K562 (cell line): ENCODE results near the gene WTAP. TPM values are rescaled to one million over a fixed set of nuclear protein-coding genes. Genes with fewer than 3 reads are reported as not detected.

Experiments used
- ATAC-seq: fragments of 200-7000 bp; cut with Tn5 transposase; 3 replicates; pipeline ENCODE4 v1.9.1; 2020; ENCODE audit warnings: moderate library complexity
- BruUV-seq: library from RNA; stranded (reverse); fragments of 400-500 nt; replicated peaks from 2 replicates; lab custom pipeline; 2021; lab: Mats Ljungman, UMichigan
- CTCF ChIA-PET: fragments of 300-600 bp; formaldehyde crosslinking; extraction: SDS; loops from one replicate; lab custom pipeline; 2021; ENCODE audit warnings: low intra/inter-chr PET ratio; lab: Yijun Ruan, JAX
- POLR2A ChIA-PET: fragments of 300-600, 350-650 bp; sonication (Branson Sonifier 250); formaldehyde crosslinking; extraction: SDS; loops from one replicate; lab custom pipeline; 2021; ENCODE audit warnings: antibody characterized with exemption, inconsistent platforms; lab: Yijun Ruan, JAX
- DNase-seq, 4 experiments: peaks; one replicate each; pipeline versions ENCODE4 v3.0.0 to v3.0.0-alpha.2; 2011 to 2018; ENCODE audit warnings: low spot score in 3 of 4, mixed read lengths in 3 of 4; ENCODE audit errors: extremely low read depth in 1 of 4
- FAIRE-seq: peaks from 2 replicates; lab custom pipeline; 2011; peaks lifted over from hg19 to GRCh38; lab: Jason Lieb, UNC
- H2AFZ ChIP-seq: 2 replicates; pipeline ENCODE4 v1.6.0; 2011; ENCODE audit warnings: low read depth, low read length, control low read depth, inconsistent platforms
- H3K27ac ChIP-seq: fragments of 200-600 bp; 3 replicates; pipeline ENCODE4 v1.8.0; 2011; ENCODE audit warnings: low read depth, mild to moderate bottlenecking, control low read depth, inconsistent platforms, low read length, moderate library complexity, mixed read lengths; ENCODE audit errors: extremely low read depth
- H3K27me3 ChIP-seq, 2 experiments: fragments of 300-600 bp in 1 of 2; 2 replicates in 1 of 2; 3 replicates in 1 of 2; pipeline versions ENCODE4 v1.6.0 to v1.8.0; 2011; ENCODE audit warnings: inconsistent platforms in 2 of 2, low read length in 2 of 2, mild to moderate bottlenecking in 1 of 2, mixed read lengths in 1 of 2, moderate library complexity in 1 of 2; ENCODE audit not compliant: control insufficient read depth in 2 of 2, insufficient read depth in 2 of 2
- H3K36me3 ChIP-seq: fragments of 300-600 bp; 3 replicates; pipeline ENCODE4 v1.8.0; 2011; ENCODE audit warnings: mild to moderate bottlenecking, low read length, inconsistent platforms; ENCODE audit not compliant: control insufficient read depth, insufficient read depth
- H3K4me1 ChIP-seq, 2 experiments: fragments of 200-600 bp in 1 of 2; replicated peaks in 1 of 2; 2 replicates in 1 of 2; 3 replicates in 1 of 2; pipeline versions ENCODE4 v1.5.1 to v1.8.0; 2011; ENCODE audit warnings: inconsistent platforms in 2 of 2, low read length in 2 of 2, mild to moderate bottlenecking in 1 of 2, mixed read lengths in 1 of 2, moderate library complexity in 1 of 2; ENCODE audit not compliant: control insufficient read depth in 2 of 2, insufficient read depth in 2 of 2
- H3K4me2 ChIP-seq: 2 replicates; pipeline ENCODE4 v1.6.1; 2011; ENCODE audit warnings: low read length, control low read depth, inconsistent platforms, mixed read lengths; ENCODE audit not compliant: insufficient read depth
- H3K4me3 ChIP-seq: fragments of 200-600 bp; sonication (generic), shearing (Covaris generic); 2 replicates; pipeline ENCODE4 v1.5.1; 2016; ENCODE audit warnings: control low read depth, inconsistent platforms
- H3K79me2 ChIP-seq: fragments of 200-600 bp; 3 replicates; pipeline ENCODE4 v1.8.0; 2011; ENCODE audit warnings: low read length, inconsistent platforms; ENCODE audit not compliant: control insufficient read depth, insufficient read depth
- H3K9ac ChIP-seq, 2 experiments: 2 replicates each; pipeline versions ENCODE4 v1.6.0 to v1.6.1; 2011; ENCODE audit warnings: low read depth in 2 of 2, low read length in 2 of 2, control low read depth in 1 of 2, inconsistent platforms in 1 of 2, mild to moderate bottlenecking in 1 of 2, mixed read lengths in 1 of 2; ENCODE audit not compliant: insufficient read depth in 1 of 2
- H3K9me1 ChIP-seq: one replicate; pipeline ENCODE4 v1.6.0; 2011; ENCODE audit warnings: inconsistent platforms, mild to moderate bottlenecking, low read length, moderate library complexity; ENCODE audit not compliant: control insufficient read depth, insufficient read depth
- H3K9me3 ChIP-seq: replicated peaks from 2 replicates; pipeline ENCODE4 v1.5.1; 2011; ENCODE audit warnings: low read depth, low read length, inconsistent platforms; ENCODE audit not compliant: control insufficient read depth, insufficient read depth
- H4K20me1 ChIP-seq: replicated peaks from 2 replicates; pipeline ENCODE4 v1.6.1; 2011; ENCODE audit warnings: low read length, inconsistent platforms, mixed read lengths; ENCODE audit not compliant: control insufficient read depth, insufficient read depth
- ADNP ChIP-seq: fragments of 200-800 bp; sonication (Bioruptor generic); IDR thresholded peaks from 2 replicates; pipeline ENCODE4 v1.6.1; 2016; ENCODE audit warnings: missing genetic modification characterization, missing compliant biosample characterization
- HDAC1 ChIP-seq, 2 experiments: fragments of 450-650 bp; IDR thresholded peaks; 2 replicates each; pipeline ENCODE4 v1.6.1; 2016 to 2017; ENCODE audit warnings: inconsistent platforms in 1 of 2, mild to moderate bottlenecking in 1 of 2, moderate library complexity in 1 of 2
- MGA ChIP-seq: fragments of 450-650 bp; IDR thresholded peaks from 2 replicates; pipeline ENCODE4 v1.6.1; 2016; ENCODE audit warnings: mild to moderate bottlenecking, moderate library complexity
- PBX2 ChIP-seq, 2 experiments: IDR thresholded peaks in 1 of 2; conservative IDR thresholded peaks in 1 of 2; 2 replicates each; pipeline ENCODE4 v1.6.1; 2016; ENCODE audit warnings: low read depth in 2 of 2, mild to moderate bottlenecking in 1 of 2, missing compliant biosample characterization in 1 of 2, missing genetic modification characterization in 1 of 2, moderate library complexity in 1 of 2
- ZC3H4 ChIP-seq: sonication (generic); formaldehyde crosslinking; IDR thresholded peaks from 2 replicates; pipeline ENCODE4 v1.9.0; 2021; ENCODE audit warnings: missing genetic modification reagents, borderline replicate concordance
- ZNF146 ChIP-seq: IDR thresholded peaks from one replicate; pipeline ENCODE4 v1.6.1; 2018; ENCODE audit warnings: missing compliant biosample characterization; ENCODE audit not compliant: unreplicated experiment
- WGBS: fragments of 100-300 bp; shearing (Covaris generic); methylation state at CpG from one replicate; pipeline ENCODE4 v1.1.6; 2016; ENCODE audit warnings: low coverage, mixed read lengths; ENCODE audit not compliant: insufficient coverage; ENCODE audit errors: missing lambda C conversion rate; 5-methylcytosine and 5-hydroxymethylcytosine counted together
- in situ Hi-C: fragments of 300-500 bp; cut with MboI; formaldehyde crosslinking; loops from 4 replicates; pipeline ENCODE4 v1.15.0; 2018; ENCODE audit warnings: inconsistent platforms, mixed read lengths
- intact Hi-C: fragments of 100-400 bp; cut with micrococcal nuclease; formaldehyde crosslinking; loops from 2 replicates; pipeline ENCODE4 v1.14.2; 2022
- polyA plus RNA-seq, 8 experiments: library from polyadenylated mRNA; depleted of rRNA in 4 of 8; stranded (reverse) in 5 of 8; unstranded in 3 of 8; fragments of >200 nt; fragmentation: Nextera tagmentation in 2 of 8; fragmentation: Illumina TruSeq in 1 of 8; extraction: Ambion mirVana in 2 of 8; extraction: Trizol in 1 of 8; gene quantifications; 2 replicates each; pipeline versions ENCODE4 v1.2.1 to v1.2.3, GENCODE V29; 2011 to 2014; ENCODE audit warnings: inconsistent platforms in 1 of 8, missing spikeins in 1 of 8
- total RNA-seq, 7 experiments: library from RNA; depleted of rRNA in 6 of 7; stranded (reverse); fragments of >200 nt in 6 of 7; fragmentation: Illumina TruSeq in 2 of 7; extraction: Trizol in 2 of 7; gene quantifications; 2 replicates each; pipeline versions ENCODE4 v1.2.1 to v1.2.3, GENCODE V29; 2011 to 2021; ENCODE audit warnings: low replicate concordance in 1 of 7

The WTAP gene
- total and polyA plus RNA-seq, 9 of the 15 experiments (the other 6 are each of a cell fraction or from before 2014, with no cell fraction given), result 52.4 to 156 (median 110) TPM

- CTCF ChIA-PET, result no interaction called here
- TSS peak; percentile 38 for BruUV-seq
- Histone ChIP-seq H3K9me3 (no peaks in the 10 kb centered on the region), H3K27me3 (no peaks in the 10 kb centered on the region), H3K36me3 (peaks cover 67% of the 10 kb centered on the region), H3K4me2 (peak overlapping the region; percentile 98), H4K20me1 (no peaks in the 10 kb centered on the region), H3K4me1 (peaks cover 16 to 26% of the 10 kb centered on the region in 2 experiments; a peak in 4 of 5 replicates), H3K79me2 (peaks cover 28% of the 10 kb centered on the region), H3K4me3 (peak overlapping the region; percentile 66), H3K9ac (peak overlapping the region; percentile 87 to 100), H3K27ac (peak overlapping the region; percentile 87), H3K9me1 (no peaks in the 10 kb centered on the region), H2AFZ (peak overlapping the region; percentile 98)
- no peak for FAIRE-seq
- WGBS, result 8% methylated on average over 16 of the region's 16 CpGs
- in situ Hi-C loops (no loop called here), intact Hi-C loops (loop anchor here (1.0 kb wide), 1 partner anchor 35 kb away; the partner anchor contains the start of gene WTAP)
- POLR2A ChIA-PET, result interaction anchor here (1.6 kb wide), 1 partner anchor 29 kb away, joined by 4 read pairs; no protein-coding TSS in a partner anchor
- DNase-seq, result peak; percentile 25 to 56 (median 46)
- peak; percentile 1 for ATAC-seq
- TF ChIP-seq ADNP (tag) (no peak), MGA (peak; percentile 42; the same call in 1 of the 2 replicates), ZC3H4 (CRISPR knock-in tag) (peak; percentile 82; the same call in 1 of the 2 replicates), PBX2 (CRISPR knock-in tag; IDR thresholded peaks at IDR 0.05; ENCODE audit: low read depth) (no peak), PBX2 (tag; conservative IDR thresholded peaks at IDR 0.05; ENCODE audit: low read depth) (no peak), ZNF146 (CRISPR knock-in tag) (peak; percentile 7), HDAC1 (IDR thresholded peaks at IDR 0.05) (peak in 1 of 2 experiments; percentile 15; a peak in 2 of 4 replicates)
These were observed 35.5 kb downstream of the WTAP start for GRCh38 chr6:159762681-159763293.
